H4 (cell line): ENCODE data around the gene SLC35F3. TPM values are rescaled to one million over a fixed set of nuclear protein-coding genes. Genes with fewer than 3 reads are reported as not detected.
A peak's percentile ranks its signal among the peaks of the same experiment; 100 is the strongest.
"Not testable (repeated sequence)": the region's sequence is repeated elsewhere in the genome, so short reads cannot be mapped to it uniquely, and the experiment has no call there.

Experiments
- DNase-seq: peaks from one replicate; pipeline ENCODE4 v3.0.0-alpha.2; 2015; ENCODE audit warnings: low spot score
- total RNA-seq: library from RNA; depleted of rRNA; stranded (reverse); fragments of >200 nt; shearing (Covaris generic); gene quantifications from 2 replicates; pipeline ENCODE4 v1.2.3, GENCODE V29; 2014

Gene SLC35F3
- total RNA-seq, 1 experiment from 2014 or later = not detected

GRCh38 chr1:234144901-234145300 lies 240.4 kb downstream of the SLC35F3 start:
- DNase-seq = no peak

- no peak for DNase-seq
Measured at GRCh38 chr1:234148350-234148749, 243.9 kb downstream of the SLC35F3 start.

- no peak for DNase-seq
Measured at GRCh38 chr1:234148816-234149215, 244.3 kb downstream of the SLC35F3 start.

- no peak for DNase-seq
Measured at GRCh38 chr1:234149217-234149616, 244.7 kb downstream of the SLC35F3 start.

- DNase-seq = no peak
Measured at GRCh38 chr1:234150892-234151291, 246.4 kb downstream of the SLC35F3 start.

- DNase-seq = not testable (repeated sequence)
Measured at GRCh38 chr1:234152344-234152743, 247.9 kb downstream of the SLC35F3 start.

- peak; percentile 69 for DNase-seq
Measured at GRCh38 chr1:234154320-234155251, 250.1 kb downstream of the SLC35F3 start.

GRCh38 chr1:234162661-234163060 lies 258.2 kb downstream of the SLC35F3 start:
- DNase-seq = no peak

GRCh38 chr1:234163267-234163919 lies 258.9 kb downstream of the SLC35F3 start:
- DNase-seq = no peak

GRCh38 chr1:234164098-234164709 lies 259.7 kb downstream of the SLC35F3 start:
- no peak for DNase-seq

- no peak for DNase-seq
Measured at GRCh38 chr1:234168061-234168724, 263.7 kb downstream of the SLC35F3 start.

GRCh38 chr1:234169161-234169849 lies 264.8 kb downstream of the SLC35F3 start:
- no peak for DNase-seq

GRCh38 chr1:234170067-234170466 lies 265.6 kb downstream of the SLC35F3 start:
- DNase-seq = no peak

GRCh38 chr1:234170622-234171021 lies 266.1 kb downstream of the SLC35F3 start:
- no peak for DNase-seq

- no peak for DNase-seq
Measured at GRCh38 chr1:234173968-234174367, 269.5 kb downstream of the SLC35F3 start.

- DNase-seq = no peak
Measured at GRCh38 chr1:234175363-234175762, 270.9 kb downstream of the SLC35F3 start.

- no peak for DNase-seq
Measured at GRCh38 chr1:234176000-234176399, 271.5 kb downstream of the SLC35F3 start.

- DNase-seq = not testable (repeated sequence)
Measured at GRCh38 chr1:234176847-234177246, 272.4 kb downstream of the SLC35F3 start.

GRCh38 chr1:234185438-234185837 lies 281.0 kb downstream of the SLC35F3 start:
- DNase-seq = no peak

GRCh38 chr1:234186037-234186688 lies 281.7 kb downstream of the SLC35F3 start:
- DNase-seq = peak; percentile 25

- DNase-seq = peak; percentile 77
Measured at GRCh38 chr1:234188454-234188792, 283.9 kb downstream of the SLC35F3 start.
